Measurements from ENCODE around the gene ASCL3.
A peak's percentile ranks its signal among the peaks of the same experiment; 100 is the strongest.
"Not testable (repeated sequence)": the region's sequence is repeated elsewhere in the genome, so short reads cannot be mapped to it uniquely, and the experiment has no call there.

The ASCL3 gene

GRCh38 chr11:8942518-8943066 is at the start of gene ASCL3:
TSS of gene ASCL3 (minus strand) at chr11:8943016. CDS start at chr11:8938161, 4,855 bp downstream.
- DNase-seq: no peak

DNA sequence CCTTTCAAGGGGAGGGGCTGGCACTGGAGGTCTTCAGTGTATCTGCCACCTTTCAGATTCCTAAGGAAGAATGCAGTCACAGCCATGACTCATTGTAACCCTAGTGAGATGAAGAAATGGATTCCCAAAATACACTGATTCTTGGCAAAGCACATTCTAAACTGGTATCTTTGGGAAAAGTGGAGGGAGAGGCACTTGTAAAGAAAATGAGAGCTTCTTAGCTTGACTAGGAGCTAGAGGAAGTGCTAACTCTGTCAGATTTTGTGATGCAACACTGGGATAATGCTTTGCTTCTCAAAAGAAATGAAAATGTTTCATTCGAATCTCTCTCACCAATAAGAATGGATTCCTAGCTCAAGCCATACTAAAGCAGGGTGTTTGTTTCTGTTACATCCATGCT is 46.6 kb upstream of the ASCL3 start:
- DNase-seq: no peak

DNA sequence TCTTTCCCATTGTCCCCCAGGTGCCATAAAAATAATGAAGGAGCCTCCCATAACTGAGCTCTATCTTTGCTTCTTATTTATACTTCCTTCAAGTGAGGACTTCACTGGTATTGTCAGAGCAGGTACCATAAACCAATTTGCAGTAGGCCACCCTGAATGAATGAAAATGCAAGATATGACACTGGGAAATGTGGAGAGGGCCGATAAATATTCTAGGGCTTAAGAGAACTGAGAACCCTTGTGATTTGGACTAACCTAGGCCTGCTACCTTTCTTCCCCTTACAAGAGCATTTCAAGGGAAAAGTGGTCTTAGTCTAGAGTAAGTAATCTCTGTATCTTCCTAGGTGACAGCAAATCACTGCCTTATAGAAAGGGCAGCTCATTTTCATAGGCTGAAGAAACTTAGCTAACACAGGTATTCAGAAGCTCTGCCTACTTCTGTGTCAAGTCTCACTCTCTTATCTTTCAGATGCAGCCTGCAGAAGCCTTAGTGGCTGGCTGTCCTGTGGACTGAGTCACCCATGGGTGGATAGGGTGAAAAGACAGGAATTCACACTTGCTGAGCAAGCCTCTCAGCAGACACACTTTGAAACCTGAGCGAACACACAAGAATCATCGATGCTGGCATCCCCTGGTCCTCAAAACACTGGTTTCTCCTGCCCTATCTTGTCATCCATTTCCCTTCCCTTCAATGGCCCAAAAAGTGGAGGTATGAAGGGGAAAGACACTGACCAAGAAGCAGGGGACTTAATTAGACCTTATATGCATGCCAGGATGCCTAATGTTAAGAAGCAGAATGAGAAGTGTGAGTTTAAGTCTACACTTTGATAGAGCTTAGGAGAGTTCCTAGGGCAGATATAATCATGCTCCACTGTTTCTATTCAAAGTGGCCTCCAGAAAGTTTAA is 45.8 kb upstream of the ASCL3 start:
- no peak for DNase-seq

GRCh38 chr11:8987446-8987845 is 44.6 kb upstream of the ASCL3 start:
- no peak for DNase-seq

GRCh38 chr11:8986772-8987171 is 44.0 kb upstream of the ASCL3 start:
- not testable (repeated sequence) for DNase-seq

- no peak for DNase-seq
Measured at GRCh38 chr11:8985462-8985861, 42.6 kb upstream of the ASCL3 start.

DNA sequence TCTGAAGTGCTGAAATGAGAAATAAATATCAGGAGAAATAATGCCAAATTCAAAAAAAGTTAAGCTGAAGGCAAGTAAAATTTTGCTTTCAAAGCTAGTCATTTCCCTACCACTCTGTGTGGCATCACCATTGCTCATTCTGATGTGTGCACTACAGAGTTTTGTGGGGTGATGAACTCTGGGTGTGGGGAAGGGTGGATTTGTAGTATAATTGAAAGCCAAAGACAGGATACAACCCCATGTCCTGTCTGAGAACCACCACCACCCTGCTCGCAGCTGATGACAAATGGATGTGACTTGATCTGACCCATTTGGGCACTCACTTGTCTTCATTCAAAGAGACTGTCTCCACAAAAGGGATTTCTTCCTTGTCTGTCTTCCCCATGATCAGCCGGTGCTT is 40.7 kb upstream of the ASCL3 start:
- no peak for DNase-seq

DNA sequence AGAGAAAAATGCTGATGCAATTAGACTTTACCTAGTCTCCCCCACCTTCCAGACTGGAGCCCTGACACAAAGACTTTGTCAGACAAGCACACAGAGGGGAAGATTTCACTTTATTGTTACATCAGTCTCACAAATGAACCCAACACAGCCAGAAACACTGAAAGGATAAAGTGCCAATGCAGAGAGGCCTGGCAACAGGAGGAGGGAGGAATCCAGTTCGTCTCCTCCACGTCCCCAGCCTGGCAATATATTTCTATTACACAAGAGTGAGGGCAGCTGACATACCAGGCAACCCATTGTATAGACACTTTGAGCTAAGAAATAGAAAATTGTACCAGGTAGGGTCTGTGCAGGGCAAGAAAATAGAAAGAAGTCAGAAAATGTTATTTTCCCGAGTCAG is 37.7 kb upstream of the ASCL3 start:
- DNase-seq: no peak

- not testable (repeated sequence) for DNase-seq
Measured at GRCh38 chr11:8979365-8979764, 36.5 kb upstream of the ASCL3 start.

DNA sequence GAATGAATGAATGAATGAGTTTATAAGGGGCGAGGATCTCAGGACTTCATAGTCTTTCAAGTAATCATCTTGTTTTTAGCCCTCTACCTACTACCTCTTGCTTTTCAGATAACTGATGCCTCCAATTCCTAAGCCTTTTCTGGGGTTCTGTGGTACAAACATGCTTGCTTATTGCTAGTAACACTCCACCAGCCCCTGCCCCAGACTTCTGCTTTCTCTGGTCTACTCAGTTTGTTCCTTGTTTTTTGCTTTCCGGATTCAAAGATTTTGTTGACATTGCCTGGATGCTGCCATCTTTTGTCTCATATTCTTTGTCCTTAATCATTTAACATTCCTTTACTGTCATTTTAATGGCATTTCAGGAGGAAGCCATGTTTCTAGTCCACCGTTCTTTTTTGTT is 30.3 kb upstream of the ASCL3 start:
- no peak for DNase-seq

DNA sequence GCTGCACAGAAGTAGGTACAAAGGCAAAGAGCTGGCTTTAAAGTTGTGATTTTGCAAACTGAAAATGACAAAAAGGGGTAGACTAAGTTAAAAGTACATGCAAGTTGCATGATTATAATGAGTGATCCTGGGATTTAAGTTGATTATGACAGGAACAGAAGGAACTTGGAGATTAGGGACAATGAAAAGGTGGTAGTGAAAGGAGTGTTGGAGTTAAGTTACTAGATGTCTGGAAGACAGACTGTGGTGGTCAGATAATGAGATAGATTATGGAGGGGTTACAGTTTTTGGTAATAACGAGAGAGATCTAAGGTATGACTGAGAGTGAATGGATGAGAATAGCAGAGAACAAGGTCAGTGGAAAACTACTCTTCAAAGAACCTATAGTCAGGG is 29.1 kb upstream of the ASCL3 start:
- no peak for DNase-seq

DNA sequence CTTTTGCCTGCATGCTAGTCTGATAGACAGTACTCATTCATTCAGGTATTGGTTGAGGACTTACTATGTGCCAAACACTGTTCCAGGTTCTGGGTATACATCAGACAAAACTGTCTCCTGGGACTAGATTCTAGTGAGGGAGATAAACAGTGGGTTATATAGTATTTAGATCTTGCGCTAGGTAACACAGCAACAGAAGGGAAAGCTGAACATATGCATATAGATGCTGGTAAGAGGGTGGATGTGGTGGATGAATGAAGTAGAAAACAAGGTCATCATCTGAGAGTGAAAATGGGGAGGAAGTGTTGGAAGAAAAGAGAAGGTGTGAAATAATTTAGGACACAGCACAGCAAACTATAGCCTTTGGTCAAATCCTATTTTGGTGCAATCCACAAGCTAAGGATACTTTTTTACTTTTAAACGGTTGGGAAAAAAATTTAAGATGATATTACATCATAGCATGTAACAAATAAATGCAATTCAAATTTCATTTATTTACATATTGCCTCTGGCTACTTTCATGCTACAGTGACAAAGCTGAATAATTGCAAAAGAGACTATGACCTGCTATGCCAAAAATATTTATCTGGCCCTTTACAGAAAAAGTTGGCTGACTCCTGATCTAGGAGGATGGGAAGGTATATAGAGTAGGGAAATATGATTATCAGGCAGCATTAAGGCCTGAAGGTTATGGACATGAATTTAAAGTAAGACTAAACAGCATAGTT is 28.5 kb upstream of the ASCL3 start:
- no peak for DNase-seq

DNA sequence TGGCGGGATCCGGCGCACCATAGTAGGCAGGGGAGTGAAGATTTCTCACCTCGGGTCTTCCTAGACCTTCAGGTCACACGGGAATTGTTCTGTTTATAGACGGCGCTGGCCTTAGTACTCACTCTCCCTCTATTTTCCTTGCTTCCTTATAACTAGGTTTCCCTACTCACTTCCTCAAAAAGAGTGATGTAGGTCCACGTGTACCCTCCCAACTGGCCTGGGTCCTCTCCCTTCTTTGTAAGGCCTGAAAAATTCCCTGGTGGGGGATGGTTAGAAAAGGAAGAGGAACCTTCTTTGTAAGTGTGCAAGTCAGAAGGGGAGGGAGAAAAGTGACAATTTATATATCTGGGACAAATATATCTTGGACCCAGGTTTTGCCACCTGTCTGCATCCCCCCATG is 24.4 kb upstream of the ASCL3 start:
- no peak for DNase-seq

DNA sequence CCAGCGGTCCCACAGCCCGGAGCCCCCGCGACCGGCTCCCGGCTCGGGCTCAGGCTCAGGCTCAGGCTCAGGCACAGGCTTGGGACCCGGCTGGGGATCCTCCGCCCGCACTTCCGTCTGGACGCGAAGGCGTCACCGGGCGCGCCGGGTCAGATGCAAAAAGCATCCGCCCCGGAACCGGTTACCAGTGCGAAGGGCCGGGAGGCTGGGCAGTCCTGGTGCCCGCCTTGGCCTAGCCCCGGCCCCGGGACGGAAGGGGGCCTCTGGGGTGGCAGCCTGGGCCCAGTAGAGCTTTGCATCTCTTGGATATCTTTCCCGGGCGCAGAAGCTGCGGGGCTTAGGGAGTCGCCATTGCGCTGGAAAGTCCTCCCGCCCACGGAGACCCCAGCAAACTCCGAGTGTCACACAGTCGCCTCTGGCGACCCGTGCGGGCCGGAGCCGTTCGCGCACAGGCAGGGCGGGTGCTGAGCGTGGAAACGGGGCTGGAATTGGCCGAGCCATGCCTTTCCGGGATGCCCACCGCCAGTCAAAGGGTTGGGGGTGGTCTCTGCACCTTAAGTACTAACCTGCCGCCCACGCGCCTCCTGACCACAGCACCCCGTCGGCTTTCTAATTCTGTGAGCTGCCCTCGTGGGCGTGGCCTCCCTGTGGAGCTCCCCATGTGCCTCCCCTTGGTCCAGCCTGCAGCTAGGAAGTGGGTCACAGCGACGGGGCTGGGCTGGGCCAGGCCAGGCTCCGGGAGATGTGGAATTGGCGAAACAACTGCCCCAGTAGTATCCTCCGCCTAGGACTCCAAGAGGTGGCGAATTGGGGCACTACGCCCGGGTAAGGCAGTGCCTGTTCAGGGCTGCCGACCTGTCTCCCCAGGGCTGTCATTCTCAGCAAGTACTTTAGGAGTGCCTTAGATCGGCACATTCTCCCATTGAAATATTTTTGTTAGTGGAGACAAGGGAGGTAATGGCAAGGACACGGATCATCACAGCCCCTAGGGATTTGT is 21.8 kb upstream of the ASCL3 start, which contains the start of gene TMEM9B:
Gene TMEM9B (minus strand): TSS at position 119 of the 997 bp plus-strand sequence. CDS start 129 bp downstream, outside the sequence.
- DNase-seq: peak; percentile 48

DNA sequence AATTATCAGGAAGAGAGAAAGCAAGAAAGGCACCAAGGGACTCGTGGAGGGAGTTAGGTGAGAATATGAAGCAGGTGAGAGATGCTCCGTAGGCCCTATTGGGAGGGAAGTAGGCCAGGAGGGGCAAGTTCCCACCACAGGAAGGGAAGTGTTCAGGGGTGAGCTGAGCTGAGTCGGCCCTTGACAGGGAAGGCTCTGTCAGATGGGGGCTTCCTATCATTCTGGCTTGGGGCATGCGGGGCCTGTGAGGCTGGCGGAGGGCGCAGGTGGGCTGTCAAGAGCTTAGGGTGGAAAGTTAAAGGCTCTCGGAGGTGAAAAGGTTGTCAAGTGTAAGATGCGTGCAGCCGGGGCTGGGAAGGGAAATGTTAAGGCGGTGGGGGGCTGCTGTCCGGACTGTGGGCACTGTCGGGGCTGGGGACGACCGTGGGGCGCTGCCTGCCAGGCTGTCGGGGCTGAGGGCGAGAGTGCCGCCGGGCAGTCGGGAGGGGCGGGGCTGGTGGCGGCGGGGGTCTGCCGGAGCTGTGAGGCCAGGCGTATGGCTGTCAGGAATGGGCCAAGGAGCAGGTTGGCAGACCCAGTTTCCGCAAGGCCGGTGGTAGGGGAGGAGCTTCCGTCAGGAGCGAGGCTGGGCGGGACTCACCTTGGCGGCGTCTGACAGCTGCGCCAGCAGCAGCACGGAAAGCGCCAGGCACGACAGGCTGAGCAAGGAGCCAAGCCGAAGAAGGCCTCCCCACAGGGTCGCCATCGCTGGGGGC is 20.9 kb upstream of the ASCL3 start:
- DNase-seq: peak; percentile 29

GRCh38 chr11:8962841-8963240 is 20.0 kb upstream of the ASCL3 start:
- no peak for DNase-seq

DNA sequence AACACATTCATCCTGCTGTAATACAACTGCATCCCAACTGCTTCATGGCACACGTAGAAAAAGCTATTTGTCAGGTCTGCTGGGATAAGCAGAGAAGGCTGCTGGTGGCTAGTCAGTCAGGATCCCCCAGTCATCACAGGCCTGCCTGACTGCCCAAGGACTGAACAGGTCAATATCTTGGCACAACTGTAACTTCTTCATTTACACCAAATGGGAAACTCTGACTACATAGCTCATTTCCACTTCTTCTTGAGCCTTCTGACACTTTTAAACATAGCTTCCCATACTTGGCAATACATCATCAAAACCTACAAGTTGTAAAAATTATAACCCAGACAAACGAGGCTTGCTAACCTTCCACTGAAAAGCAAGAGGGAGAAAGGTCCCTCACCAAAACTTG is 18.6 kb upstream of the ASCL3 start:
- no peak for DNase-seq

GRCh38 chr11:8959546-8960166 is 16.8 kb upstream of the ASCL3 start:
- DNase-seq: peak; percentile 5

- DNase-seq: no peak
Measured at GRCh38 chr11:8956860-8957259, 14.0 kb upstream of the ASCL3 start.

DNA sequence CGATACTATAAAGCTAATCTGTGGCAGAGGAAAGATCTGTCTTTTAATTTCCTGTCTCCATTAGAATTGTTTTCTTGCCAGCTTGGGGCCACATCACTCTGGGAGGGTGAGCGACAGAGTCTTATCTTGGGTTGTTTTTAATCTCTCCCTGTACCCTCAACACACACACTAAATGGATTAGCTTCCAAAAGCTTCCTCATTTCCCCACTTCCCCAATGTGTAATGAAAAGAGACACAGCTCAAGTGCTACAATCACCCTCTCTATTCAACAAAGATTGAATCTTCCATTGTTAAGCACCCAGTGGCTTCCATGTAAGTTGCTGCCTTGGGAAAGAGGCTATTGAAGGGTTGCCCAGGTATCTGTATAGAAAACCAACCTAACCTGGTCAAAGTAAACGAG is 6.1 kb upstream of the ASCL3 start:
- DNase-seq: no peak

All from DMS 273 treated with DMSO at 0.1 percent for 48 hours (cell line).